Trophoblast cell (in vitro differentiated cells and primary cell): ENCODE measurements around the gene C4BPB.
A peak's percentile ranks its signal among the peaks of the same experiment; 100 is the strongest.

ENCODE experiments used
- DNase-seq, 2 donors: peaks; one replicate each; pipeline ENCODE4 v3.0.0-alpha.2; 2016
- H2AFZ ChIP-seq: 2 replicates; pipeline ENCODE4 v1.6.1; 2013; ENCODE audit warnings: low read length, moderate library complexity, mild to moderate bottlenecking; ENCODE audit not compliant: insufficient read depth, poor library complexity
- H2AK5ac ChIP-seq: 2 replicates; pipeline ENCODE4 v1.6.1; 2013; ENCODE audit warnings: mild to moderate bottlenecking, low read length
- H2BK120ac ChIP-seq: 2 replicates; pipeline ENCODE4 v1.6.1; 2013; ENCODE audit warnings: low read length, mild to moderate bottlenecking, moderate library complexity; ENCODE audit not compliant: insufficient read depth, poor library complexity
- H2BK12ac ChIP-seq: 2 replicates; pipeline ENCODE4 v1.6.1; 2013; ENCODE audit warnings: mild to moderate bottlenecking, low read length, moderate library complexity
- H2BK5ac ChIP-seq: 2 replicates; pipeline ENCODE4 v1.6.1; 2013; ENCODE audit warnings: low read length, low read depth, moderate library complexity, mild to moderate bottlenecking; ENCODE audit not compliant: poor library complexity
- H3K14ac ChIP-seq: 2 replicates; pipeline ENCODE4 v1.6.1; 2013; ENCODE audit warnings: mild to moderate bottlenecking, low read length
- H3K18ac ChIP-seq: 2 replicates; pipeline ENCODE4 v1.6.1; 2013; ENCODE audit warnings: mild to moderate bottlenecking, low read length
- H3K23ac ChIP-seq: 2 replicates; pipeline ENCODE4 v1.6.1; 2013; ENCODE audit warnings: low read length
- H3K27ac ChIP-seq: 2 replicates; pipeline ENCODE4 v1.5.1; 2013; ENCODE audit warnings: low read depth, mild to moderate bottlenecking, inconsistent platforms, low read length, moderate library complexity
- H3K27me3 ChIP-seq: 2 replicates; pipeline ENCODE4 v1.6.1; 2013; ENCODE audit warnings: inconsistent platforms, mild to moderate bottlenecking, low read length, moderate library complexity; ENCODE audit not compliant: insufficient read depth
- H3K36me3 ChIP-seq, 2 experiments: 1 replicate in 1 of 2; 2 replicates in 1 of 2; pipeline ENCODE4 v1.6.1; 2013; ENCODE audit warnings: low read length in 2 of 2, mild to moderate bottlenecking in 2 of 2, moderate library complexity in 1 of 2; ENCODE audit not compliant: insufficient read depth in 2 of 2, control insufficient read depth in 1 of 2
- H3K4ac ChIP-seq: 2 replicates; pipeline ENCODE4 v1.6.1; 2013; ENCODE audit warnings: low read depth, mild to moderate bottlenecking, low read length, moderate library complexity
- H3K4me1 ChIP-seq, 2 experiments: 1 replicate in 1 of 2; 2 replicates in 1 of 2; pipeline ENCODE4 v1.6.1; 2013; ENCODE audit warnings: low read length in 2 of 2, mild to moderate bottlenecking in 2 of 2, moderate library complexity in 1 of 2; ENCODE audit not compliant: insufficient read depth in 2 of 2, control insufficient read depth in 1 of 2
- H3K4me2 ChIP-seq: 2 replicates; pipeline ENCODE4 v1.6.1; 2013; ENCODE audit warnings: inconsistent platforms, mild to moderate bottlenecking, low read length, moderate library complexity
- H3K4me3 ChIP-seq: 2 replicates; pipeline ENCODE4 v1.5.1; 2013; ENCODE audit warnings: mild to moderate bottlenecking, low read depth, low read length, inconsistent platforms
- H3K79me1 ChIP-seq: one replicate; pipeline ENCODE4 v1.6.1; 2013; ENCODE audit warnings: low read length
- H3K79me2 ChIP-seq: 2 replicates; pipeline ENCODE4 v1.6.1; 2013; ENCODE audit warnings: low read length, mild to moderate bottlenecking; ENCODE audit not compliant: control insufficient read depth, insufficient read depth, poor library complexity
- H3K9ac ChIP-seq: 2 replicates; pipeline ENCODE4 v1.6.1; 2013; ENCODE audit warnings: mild to moderate bottlenecking, low read length
- H3K9me3 ChIP-seq: 2 replicates; pipeline ENCODE4 v1.6.1; 2013; ENCODE audit warnings: low read depth, mild to moderate bottlenecking, control low read depth, inconsistent platforms, low read length; ENCODE audit not compliant: insufficient read depth
- H4K12ac ChIP-seq: 2 replicates; pipeline ENCODE4 v1.6.1; 2013; ENCODE audit warnings: low read depth, mild to moderate bottlenecking, low read length, moderate library complexity
- H4K8ac ChIP-seq: 2 replicates; pipeline ENCODE4 v1.6.1; 2013; ENCODE audit warnings: low read depth, mild to moderate bottlenecking, low read length, moderate library complexity
- H4K91ac ChIP-seq: one replicate; pipeline ENCODE4 v1.6.1; 2013; ENCODE audit warnings: low read depth, mild to moderate bottlenecking, low read length, moderate library complexity
- WGBS: extraction: QIAGEN DNeasy Blood & Tissue Kit; methylation state at CpG from one replicate; pipeline ENCODE4 v1.1.7; 2013; ENCODE audit warnings: missing lambda C conversion rate; ENCODE audit not compliant: insufficient read length, insufficient coverage; ENCODE audit errors: extremely low coverage; 5-methylcytosine and 5-hydroxymethylcytosine counted together

C4BPB gene

DNA sequence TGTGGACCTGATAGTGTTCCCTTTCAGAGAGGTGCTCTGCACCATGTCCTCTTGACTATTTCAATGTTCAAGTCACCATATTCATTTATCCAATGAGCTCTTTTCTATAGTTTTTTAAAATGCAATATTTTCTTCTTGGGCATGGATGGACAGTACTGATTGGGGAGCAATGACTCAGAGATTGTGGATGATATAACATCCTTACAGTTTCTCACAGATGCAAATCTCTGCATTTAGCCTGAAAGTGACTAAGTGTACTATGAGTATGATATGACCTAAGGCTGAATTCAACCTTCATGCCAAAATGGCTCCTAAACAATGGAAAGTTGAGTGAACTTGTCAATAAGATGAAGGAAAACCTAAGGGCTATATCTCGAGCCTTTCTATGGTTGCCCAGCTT is 51.9 kb downstream of the C4BPB start:
- Histone ChIP-seq H4K12ac (no peak overlapping the region), H3K4me2 (no peak overlapping the region), H3K36me3 (no peaks in the 10 kb centered on the region), H3K4ac (no peak overlapping the region), H3K79me2 (no peaks in the 10 kb centered on the region), H3K18ac (no peak overlapping the region), H3K27ac (no peak overlapping the region), H2BK120ac (no peak overlapping the region), H3K14ac (no peak overlapping the region), H3K27me3 (no peaks in the 10 kb centered on the region), H2BK5ac (no peak overlapping the region), H3K9me3 (no peaks in the 10 kb centered on the region), H2AFZ (no peak overlapping the region), H2BK12ac (no peak overlapping the region), H2AK5ac (no peak overlapping the region), H3K9ac (no peak overlapping the region), H3K4me1 (no peaks in the 10 kb centered on the region), H3K23ac (no peak overlapping the region), H3K4me3 (no peak overlapping the region), H4K8ac (no peak overlapping the region), H4K91ac (no peak overlapping the region), H3K79me1 (no peaks in the 10 kb centered on the region)
- no CpG with 5 or more reads among the region's 1 CpG for WGBS
- DNase-seq: peak in 1 of 2 donors; percentile 12

DNA sequence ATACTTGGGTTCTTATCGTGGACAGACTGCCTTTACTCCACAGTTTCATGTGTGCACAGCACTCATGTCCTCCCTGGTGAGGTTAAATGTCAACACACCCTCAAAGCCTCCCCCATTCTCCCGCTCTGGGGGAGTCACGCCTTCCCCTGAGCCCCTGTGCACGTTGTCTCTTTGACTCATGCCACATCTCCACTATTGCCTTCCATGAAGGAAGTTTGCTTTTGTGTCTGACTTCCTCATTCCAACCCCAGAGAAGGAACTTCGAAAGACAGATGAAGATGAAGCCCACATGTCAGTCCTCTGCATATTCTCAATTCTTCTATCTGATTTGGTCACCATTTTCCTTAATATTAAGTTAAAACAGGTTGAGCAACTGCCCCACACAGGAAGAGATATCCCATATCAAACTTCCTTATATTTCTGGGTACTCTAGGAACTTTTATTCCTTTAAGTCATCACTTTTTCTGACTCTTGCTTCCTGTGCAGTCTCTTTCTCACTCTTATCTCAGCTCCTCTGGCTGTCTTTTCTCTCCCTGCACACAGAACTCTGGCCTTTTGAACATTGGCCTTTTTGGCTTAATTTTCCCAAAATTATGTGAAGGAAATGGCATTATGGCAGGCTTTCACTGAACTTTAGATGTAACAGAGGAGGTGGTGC is 56.9 kb downstream of the C4BPB start:
- H3K36me3 ChIP-seq: no peaks in the 10 kb centered on the region

More for the DNA sequence above, 56.9 kb downstream of the C4BPB start:
- H3K4me1 ChIP-seq: no peaks in the 10 kb centered on the region
- no peaks in the 10 kb centered on the region for H3K79me1 ChIP-seq
- no peak overlapping the region for H3K4me2 ChIP-seq
- H3K4me3 ChIP-seq: peak overlapping the region; percentile 39
- H3K9me3 ChIP-seq: no peaks in the 10 kb centered on the region
- no peak overlapping the region for H4K8ac ChIP-seq
- no peak overlapping the region for H2BK5ac ChIP-seq
- no peak overlapping the region for H2AK5ac ChIP-seq
- peak overlapping the region; percentile 66 for H3K23ac ChIP-seq
- H3K4ac ChIP-seq: no peak overlapping the region
- no peak overlapping the region for H3K27ac ChIP-seq
- H3K14ac ChIP-seq: no peak overlapping the region
- no peaks in the 10 kb centered on the region for H3K27me3 ChIP-seq
- H4K12ac ChIP-seq: no peak overlapping the region
- no peak overlapping the region for H2AFZ ChIP-seq
- H3K18ac ChIP-seq: no peak overlapping the region
- no peak overlapping the region for H4K91ac ChIP-seq
- H2BK120ac ChIP-seq: no peak overlapping the region
- no CpG with 5 or more reads among the region's 5 CpGs for WGBS
- peak in 1 of 2 donors; percentile 48 for DNase-seq
- no peak overlapping the region for H2BK12ac ChIP-seq
- peak overlapping the region; percentile 63 for H3K9ac ChIP-seq
- no peaks in the 10 kb centered on the region for H3K79me2 ChIP-seq
